OCI-M2 (cell line): Measurements from ENCODE around the gene TRAF1.

Source experiments
- DNase-seq: peaks from one replicate; lab custom pipeline; 2025; ENCODE audit not compliant: unreplicated experiment; lab: John Stamatoyannopoulos, UW

The TRAF1 gene

DNA sequence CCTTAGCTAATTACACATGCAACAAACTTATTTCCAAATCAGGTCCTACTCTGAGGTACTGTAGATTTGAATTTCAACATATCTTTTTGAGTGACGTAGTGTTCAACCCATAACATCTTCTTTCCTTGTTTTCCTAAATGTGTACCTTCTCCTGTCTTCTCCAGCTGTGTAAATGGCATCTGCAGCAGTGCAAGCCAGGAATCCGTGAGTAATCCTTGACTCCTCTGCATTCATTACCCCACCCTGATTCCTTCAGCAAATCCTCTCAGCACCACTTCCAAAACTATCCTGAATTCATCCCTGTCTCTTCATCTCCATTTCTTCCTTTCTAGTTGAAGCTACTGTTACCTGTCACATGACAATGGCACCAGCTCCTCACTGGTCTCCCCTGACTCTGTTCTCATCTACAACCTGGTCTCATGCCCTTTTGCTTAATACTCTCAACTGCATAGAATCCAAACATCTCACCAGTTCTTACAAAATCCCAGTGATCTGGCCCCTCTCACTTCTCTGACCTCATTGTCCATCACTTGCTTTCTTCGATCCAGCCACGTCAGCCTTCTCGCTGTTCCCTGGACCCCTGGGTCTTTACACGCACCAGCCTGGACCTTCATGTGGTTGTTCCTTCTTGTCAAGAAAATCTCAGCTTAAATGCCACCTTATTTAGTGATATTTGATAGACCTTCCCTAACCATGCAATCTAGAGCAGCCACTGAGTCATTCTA is 14.6 kb upstream of the TRAF1 start:
- DNase-seq = no peak

DNA sequence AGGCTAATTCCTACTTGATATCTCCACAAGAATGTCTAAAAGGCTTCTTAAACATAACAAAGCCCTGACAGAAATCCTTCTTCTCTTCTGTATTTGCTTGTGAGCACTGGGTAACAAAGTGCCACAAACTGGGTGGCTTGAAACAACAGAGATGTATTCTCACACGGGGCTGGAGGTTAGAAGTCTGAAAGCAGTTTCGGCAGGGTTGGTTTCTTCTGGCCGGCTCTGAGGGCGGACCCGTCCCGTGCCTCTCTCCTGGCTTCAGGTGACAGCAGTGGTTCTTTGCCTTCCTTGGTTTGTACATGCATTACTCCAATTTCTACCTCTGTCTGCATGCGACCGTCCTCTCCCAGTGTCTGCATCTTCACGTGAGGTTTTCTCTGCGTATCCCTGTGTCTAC is 14.0 kb upstream of the TRAF1 start:
- no peak for DNase-seq

DNA sequence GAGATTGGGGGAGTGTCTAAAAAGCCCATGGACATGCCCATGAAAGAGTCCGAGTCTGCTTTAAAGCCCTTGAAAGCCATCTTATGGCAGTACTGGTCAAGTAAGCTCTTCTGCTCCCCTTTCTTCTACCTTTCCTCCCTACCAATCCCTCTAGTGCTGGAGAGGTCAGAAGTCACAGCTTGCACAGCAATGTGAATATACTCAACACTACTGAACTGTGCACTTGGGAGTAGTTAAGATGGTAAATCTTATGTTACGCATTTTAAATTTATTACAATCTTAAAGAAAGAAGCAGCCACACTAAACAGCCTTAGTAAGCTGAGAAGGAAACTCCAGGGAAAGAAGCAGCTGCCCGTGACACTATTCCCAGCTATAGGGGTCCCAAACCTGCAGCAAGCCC is 12.3 kb upstream of the TRAF1 start:
- DNase-seq = no peak

GRCh38 chr9:120937596-120937995 is 11.0 kb upstream of the TRAF1 start:
- DNase-seq = no peak

DNA sequence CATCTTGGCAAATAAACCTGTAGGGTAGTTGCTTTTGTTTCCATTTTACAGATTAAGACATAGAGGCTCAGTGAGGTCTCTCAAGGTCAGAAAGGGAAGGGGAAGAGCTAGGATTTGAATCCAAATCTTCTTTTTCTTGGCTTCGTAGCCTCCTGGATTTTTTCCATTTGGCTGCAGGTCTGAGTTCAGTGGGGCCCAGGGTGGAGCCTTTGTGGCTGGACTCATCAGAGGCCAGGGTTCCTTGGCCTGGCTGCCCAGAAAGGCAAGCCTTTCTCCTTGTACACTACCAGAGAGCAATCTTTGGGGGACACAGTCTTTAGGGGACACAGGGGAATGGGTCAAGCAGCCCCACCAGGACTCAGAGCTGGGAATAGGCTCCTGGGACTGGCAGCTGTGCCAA is 10.5 kb upstream of the TRAF1 start:
- no peak for DNase-seq

DNA sequence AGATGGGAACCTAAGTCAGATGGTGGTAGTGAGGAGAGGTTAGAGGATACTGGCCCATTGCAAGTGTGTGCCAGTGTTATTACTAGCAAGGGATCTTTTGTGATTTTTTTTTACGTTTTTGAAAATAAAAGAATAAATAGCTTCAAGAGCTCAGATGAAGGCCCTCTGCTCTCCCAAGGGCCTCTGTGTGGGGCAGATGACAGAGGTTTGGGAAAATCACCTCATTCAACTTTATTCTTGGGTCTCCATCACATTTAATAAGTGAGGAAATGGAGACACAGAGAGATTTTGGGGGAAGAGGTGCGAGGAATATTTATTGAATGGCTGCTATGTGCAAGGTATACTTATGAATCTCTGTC is 10.1 kb upstream of the TRAF1 start:
- DNase-seq = no peak

DNA sequence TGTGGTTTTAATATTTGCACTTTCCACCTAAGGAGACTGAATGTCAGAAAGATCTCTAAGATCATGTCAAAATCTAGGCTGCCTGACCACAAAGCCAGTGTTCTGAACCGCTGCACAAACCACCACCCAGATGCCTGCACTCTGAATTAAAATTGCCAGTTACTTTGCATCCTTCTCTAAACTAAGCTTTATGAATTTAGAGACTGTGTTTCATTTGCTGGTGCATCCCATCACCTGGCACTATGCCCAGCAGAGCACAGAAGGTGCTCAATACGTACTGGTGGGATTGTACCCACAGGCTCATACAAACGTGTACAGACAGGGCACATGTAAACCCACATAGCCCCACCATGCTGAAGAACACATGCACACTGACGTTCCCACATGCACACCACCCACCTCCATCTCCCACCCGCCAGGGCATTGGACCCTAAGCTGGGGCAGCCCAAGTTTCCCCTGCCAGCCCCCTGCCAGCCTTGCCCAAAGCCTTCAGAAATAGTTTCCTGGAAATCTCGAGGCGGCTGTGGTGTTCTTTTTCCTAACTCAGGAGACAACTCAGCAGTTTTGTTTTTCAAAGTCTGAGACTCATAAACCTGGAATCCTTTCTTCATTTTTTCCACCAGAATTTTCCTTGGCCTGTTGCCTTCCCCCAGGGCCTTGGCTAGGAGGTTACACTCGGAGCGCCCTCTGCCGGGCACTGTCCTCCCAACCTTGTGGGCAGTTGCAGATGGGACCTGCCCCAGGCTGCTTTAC is 9.6 kb upstream of the TRAF1 start:
- DNase-seq = peak; percentile 31

- DNase-seq = no peak
These were observed 8.8 kb upstream of the TRAF1 start for GRCh38 chr9:120935383-120935857.

DNA sequence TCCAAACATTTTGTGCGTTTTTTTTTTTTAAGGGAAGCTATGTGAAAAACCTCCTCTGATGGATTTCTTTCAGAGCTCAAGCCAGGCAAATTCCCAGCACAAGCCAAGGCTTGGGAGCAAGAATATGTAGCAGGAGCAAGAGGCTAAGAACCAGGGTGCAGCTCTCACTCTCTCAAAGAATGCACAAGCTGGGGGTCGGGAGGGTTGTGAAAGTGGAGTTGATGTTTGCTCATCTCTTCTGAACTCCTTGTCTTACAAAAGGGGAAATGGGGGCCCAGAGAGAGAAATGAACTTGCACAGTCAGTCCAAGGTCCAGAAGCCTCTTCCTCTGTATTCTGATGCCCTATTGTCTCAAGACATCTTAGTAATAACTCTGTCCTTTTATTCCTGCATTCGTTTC is 7.7 kb upstream of the TRAF1 start:
- DNase-seq = no peak

DNA sequence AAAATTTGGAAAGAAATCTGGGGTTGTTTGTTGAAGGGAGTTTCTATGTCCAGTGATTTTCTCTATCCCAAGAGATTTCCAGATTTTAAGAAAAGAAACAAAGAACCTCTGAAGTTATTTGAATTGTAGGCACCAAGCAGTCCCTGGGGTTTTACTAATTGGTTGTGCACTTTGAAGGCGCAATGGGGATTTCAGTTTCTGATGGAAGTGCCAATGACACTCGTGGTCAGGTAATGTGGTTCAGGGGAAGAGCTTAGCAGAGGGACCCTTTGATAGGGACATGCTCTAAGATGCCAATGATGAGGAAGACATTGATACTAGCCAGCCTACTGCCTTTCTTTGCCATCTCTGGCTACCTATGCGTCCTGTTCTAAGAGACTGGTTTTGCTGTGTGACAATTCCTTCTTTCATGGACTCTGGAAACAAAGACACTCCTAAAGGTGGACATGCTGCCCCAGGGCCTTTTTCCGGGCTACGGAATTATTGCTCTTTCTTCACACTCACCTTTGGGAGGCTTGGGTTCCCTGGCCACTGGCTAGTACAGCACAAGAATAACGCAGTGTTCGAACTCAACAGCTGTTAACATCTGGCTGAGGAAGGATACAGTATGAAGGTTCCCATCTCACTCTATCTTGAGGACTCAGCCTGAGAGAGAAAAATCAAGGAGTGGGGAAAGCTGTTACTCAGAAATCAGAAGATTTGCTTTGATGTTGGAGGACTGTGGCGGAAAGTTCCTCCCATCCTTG is 6.9 kb upstream of the TRAF1 start:
- no peak for DNase-seq

DNA sequence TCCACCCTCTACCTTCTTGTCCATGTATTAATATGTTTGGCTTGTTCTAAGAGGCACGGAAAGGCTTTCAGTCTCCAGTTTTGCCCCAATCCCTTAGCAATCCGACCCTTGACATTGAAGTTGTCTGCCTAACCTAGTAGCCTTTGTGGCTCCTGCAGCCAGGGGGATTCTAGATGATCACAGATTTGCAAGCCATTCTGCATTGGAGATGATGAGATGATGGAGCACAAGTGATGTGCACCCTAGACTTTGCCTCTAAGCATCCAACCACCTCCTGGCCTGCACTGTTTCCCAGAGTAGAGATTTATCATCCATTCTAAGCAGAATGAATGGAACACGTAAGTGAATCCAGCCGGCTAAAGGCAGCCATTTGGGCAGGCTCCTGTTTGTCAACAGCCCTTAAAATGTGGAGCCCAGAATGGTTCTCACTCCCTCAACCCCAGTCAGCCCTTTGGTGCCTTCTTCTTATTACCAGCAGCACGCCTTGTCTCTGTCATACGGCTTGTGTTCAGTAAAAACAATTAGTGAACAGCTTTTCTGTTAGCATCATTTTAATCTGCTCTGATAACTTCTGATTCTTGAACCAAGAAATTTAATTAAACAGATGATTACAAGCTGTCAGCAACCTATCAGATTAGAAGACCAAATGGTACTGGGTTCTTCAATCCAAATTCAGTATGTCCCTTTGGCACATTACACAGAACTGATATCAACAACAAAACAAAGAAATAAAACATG is 5.7 kb upstream of the TRAF1 start:
- no peak for DNase-seq

DNA sequence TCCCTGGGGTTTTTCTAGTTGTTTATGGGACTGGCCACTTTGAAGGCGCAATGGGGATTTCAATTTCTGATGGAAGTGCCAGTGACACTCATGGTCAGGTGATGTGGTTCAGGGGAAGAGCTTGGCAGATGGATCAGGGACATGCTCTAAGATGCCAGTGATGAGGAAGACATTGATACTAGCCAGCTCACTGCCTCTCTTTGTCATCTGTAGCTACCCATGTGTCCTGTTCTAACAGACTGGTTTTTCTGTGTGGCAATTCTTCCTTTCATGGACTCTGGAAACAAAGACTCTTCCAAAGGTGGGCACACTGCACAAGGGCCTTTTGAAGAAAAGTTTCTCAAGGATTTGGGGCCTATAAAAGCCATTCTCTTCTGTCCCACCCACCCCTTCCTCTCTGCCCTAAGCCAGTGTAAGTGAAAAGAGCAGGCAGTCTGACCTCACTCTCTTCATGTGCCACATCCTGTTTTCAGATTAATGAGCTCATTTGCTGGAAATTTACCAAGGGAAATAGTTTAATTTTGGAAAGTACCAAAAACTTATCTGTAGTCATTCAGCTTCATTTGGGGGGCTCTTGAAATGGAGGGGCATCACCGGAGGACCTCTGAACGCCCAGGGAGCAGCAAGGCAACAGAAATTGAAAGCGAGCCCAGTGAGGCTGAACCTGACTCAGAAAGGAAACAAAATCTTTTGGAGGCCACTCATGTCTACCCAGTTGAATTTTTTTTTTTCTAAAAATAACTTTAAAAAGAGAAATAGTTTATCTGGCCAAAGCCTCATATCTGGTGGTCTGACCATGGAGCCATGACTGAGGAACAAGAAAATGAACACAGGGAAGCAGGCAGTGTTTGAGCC is 4.9 kb upstream of the TRAF1 start:
- no peak for DNase-seq

DNA sequence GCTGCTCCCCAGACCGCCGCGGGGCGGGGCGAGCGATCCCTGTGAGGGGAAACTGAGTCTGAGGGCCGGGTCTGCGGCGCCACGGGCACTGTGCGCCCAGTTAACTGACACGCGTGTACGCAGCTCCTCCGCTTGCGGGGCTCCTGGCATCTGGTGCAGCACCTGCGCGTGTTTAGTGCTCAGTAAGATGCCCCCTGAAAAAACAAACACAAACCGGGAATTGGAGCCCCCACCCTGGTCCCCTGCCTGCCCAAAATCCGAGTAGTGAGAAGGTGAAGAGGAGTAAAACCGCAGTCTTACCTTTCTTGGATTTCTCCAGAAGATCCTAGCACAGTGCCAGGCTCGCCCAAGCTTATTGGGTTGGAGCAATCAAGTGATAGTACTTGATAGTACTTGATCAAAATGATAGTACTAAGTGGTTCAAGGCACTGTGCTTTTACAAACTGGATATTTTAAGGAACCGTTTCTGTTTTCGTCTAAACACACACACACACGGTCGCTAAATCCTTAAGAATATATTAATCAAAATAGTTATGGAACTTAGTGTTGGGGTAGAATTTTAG is 2.7 kb upstream of the TRAF1 start:
- no peak for DNase-seq

DNA sequence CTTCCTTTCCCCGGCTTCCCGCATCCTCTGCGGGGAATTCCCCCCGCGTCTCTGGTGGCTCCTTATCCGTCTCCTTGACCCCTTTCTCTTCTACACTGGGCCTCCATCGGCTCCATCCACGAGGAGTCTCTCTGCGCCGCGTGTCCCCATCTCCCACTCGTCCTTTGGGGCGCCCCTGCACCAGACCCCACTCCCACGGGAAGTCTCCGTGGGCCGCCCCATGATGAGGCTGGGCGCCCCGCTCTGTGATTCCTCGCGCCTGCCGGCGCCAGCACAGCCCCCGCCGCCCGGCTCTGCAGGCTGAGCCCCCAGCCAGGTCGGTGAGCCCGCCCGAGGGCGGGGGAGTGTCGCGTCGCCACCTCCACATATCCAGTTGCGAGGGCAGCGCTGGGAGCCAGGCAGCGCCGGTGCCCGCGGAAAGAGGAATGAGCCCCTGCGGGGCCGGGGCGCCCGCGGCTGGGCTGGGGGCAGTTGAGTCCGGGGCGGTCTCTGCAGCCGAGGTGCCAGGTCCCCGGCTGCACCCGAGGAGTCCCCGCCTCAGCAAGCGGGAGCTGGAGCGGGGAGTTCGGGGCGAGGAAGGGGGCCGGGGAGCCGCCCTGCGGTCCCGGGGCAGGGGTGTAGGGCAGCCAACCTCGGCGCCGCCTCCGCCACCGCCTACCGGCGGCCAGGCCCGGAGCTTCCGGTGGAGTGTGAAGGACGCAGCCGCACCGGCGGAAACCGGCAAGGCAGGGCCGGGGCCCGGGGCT is 2.1 kb upstream of the TRAF1 start:
- no peak for DNase-seq

GRCh38 chr9:120928015-120928482 is 1.5 kb upstream of the TRAF1 start:
- DNase-seq = no peak

GRCh38 chr9:120927269-120928014 is 846 bp upstream of the TRAF1 start:
- no peak for DNase-seq

DNA sequence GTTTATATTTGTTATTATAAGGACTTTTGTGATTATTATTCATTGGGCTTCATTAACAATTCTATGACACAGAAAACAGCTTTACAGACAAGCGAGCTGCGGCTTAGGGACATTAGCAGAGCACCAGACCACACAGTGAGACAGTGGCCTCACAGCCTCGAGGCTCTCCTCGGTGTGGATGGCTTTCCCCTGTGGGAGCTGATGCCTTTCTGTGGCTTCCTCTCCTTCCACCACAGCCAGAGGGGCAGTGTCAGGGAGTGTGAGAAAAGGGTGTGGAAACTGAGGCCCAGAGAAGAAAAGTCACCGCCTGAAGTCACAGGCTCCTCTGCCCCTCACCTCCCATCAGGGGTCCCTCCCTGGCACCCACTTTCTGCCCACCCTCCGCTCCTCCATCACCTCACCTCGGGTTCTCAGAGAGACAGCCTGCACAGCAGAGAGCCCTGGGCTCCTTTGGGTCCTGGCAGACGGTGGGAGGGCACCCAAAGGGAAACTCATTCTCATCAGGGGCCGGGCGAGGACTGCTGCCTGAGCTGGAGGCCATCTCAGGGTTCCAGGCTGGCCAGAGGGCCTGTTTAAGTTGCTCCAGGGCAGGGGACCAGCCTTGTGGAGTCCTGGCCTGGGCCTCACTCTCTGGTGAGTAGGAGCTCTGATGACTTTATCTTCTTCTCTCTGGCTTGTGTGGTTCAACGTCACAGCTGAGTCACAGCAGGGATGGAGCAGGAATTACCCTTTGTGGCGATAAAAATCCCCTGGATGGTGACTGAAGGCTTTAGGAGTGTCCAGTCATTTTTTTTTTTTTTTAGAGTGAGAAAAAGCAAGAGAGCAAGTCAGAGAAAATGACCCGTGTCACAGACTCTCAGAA is 830 bp downstream of the TRAF1 start:
- no peak for DNase-seq
